ENCODE data around the gene CHRM4.

CHRM4 gene

GRCh38 chr11:46337626-46338345, 53.8 kb downstream of the CHRM4 start:
- TF ChIP-seq CTCF (IDR thresholded peaks at IDR 0.05): no peak

- no peak for TF ChIP-seq CTCF (IDR thresholded peaks at IDR 0.05)
Observed at GRCh38 chr11:46336563-46337180, 54.9 kb downstream of the CHRM4 start.

DNA sequence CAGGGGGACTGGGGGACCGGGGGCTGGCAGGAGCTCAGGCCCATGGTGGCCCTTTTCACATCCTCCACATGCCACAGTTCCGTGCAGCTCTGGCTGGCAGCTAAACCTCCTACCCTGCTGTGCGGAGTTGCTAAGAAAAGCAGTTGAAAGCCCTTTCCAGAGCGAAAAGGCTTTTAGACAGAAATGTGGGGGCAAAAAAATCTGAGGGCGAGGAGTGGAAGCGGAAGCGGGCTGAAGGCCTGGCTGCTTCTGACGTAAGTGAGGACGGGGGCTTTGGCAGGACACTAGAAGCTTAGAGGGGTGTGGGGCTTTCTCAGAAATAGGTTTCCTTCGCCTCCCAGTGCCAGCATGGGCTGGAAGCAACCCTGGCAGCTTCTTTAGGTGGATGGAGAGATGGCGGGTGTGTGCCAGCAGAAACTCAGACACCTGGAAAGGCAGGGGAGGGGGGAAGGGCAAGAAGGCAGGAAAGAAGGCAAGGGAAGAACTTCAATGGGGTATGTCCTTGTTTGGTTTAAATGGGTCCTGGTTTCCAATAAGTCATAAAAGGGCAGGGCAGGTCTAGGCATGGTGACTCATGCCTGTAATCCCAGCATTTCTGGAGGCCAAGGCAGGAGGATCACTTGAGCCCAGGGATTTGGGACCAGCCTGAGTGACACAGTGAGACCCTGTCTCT, 55.5 kb downstream of the CHRM4 start:
- TF ChIP-seq CTCF (IDR thresholded peaks at IDR 0.05): no peak

DNA sequence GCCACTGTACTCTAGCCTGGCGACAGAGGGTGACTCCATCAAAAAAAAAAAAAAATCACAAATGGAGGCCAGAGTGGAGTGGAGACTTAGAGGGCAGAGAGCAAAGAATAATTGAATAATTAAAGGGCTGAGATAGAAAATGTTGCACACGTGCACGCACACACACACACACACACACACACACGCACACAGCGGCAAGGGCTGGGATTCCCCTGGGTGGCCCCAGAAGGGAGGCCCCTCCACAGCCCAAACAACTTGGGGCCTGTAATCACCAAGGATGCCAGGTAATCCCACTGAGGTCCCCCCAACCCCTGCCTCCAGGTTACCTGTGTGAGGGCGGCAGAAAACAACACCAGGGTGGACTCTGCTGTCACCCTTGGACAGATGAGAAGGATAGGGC, 56.3 kb downstream of the CHRM4 start:
- TF ChIP-seq CTCF (IDR thresholded peaks at IDR 0.05): no peak

DNA sequence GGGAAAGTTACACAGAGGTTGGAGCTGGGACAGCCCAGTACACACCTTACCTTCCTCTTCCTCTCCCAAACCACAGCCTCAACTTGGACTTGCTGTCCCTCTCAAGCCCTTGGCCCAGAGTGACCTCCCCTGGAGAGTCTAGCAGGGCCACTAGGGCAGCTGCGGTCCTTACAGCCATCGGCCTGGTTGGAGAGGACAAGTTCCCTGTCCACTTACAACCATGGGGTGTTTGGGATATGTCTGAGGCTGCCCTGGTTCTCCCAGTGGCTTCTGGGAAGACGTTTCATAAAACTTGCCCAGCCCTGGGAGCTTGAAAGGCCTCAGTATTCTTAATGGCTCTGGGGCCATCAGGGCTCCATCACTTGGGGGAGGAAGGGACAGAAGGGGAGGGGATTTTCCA, 57.4 kb downstream of the CHRM4 start:
- TF ChIP-seq CTCF (IDR thresholded peaks at IDR 0.05): no peak

All from LNCAP (cell line).